Measurements from ENCODE around the gene DCBLD2.

- TF ChIP-seq POLR2AphosphoS5 (IDR thresholded peaks at IDR 0.05; ENCODE audit: low read depth, low read length): no peak
- TF ChIP-seq POLR2A (IDR thresholded peaks at IDR 0.05; ENCODE audit: low read depth, low read length): no peak
- TF ChIP-seq TAF1 (IDR thresholded peaks at IDR 0.05; ENCODE audit: borderline replicate concordance, low read depth, low read length): no peak
Observed at GRCh38 chr3:98912448-98912847, 11.0 kb upstream of the DCBLD2 start.
